Sigmoid colon (tissue), 7 donors: Measurements from ENCODE around the gene RHOH. TPM values are rescaled to one million over a fixed set of nuclear protein-coding genes. Genes with fewer than 3 reads are reported as not detected.

Source experiments
- DNase-seq: peaks from one replicate; pipeline ENCODE4 v3.0.0-alpha.2; 2019
- H3K27ac ChIP-seq, 4 donors: fragments of 200-600 bp; sonication (generic); one replicate each; pipeline ENCODE4 v1.5.1; 2016 to 2019; ENCODE audit warnings: mild to moderate bottlenecking in 1 of 4
- H3K27me3 ChIP-seq, 3 donors: fragments of 200-600 bp; sonication (generic); one replicate each; pipeline ENCODE4 v1.5.1; 2019; ENCODE audit warnings: mild to moderate bottlenecking in 1 of 3
- H3K36me3 ChIP-seq, 4 donors: fragments of 200-600 bp; sonication (generic); one replicate each; pipeline ENCODE4 v1.5.1; 2016 to 2019
- H3K4me1 ChIP-seq, 4 donors: fragments of 200-600 bp; sonication (generic); one replicate each; pipeline ENCODE4 v1.5.1; 2017 to 2019
- H3K4me3 ChIP-seq, 4 donors: fragments of 200-600 bp; sonication (generic); one replicate each; pipeline ENCODE4 v1.5.1; 2017 to 2019; ENCODE audit warnings: mild to moderate bottlenecking in 2 of 4, moderate library complexity in 1 of 4
- H3K9me3 ChIP-seq, 4 donors: fragments of 200-600 bp in 3 of 4; sonication (generic) in 3 of 4; one replicate each; pipeline versions ENCODE4 v1.5.1 to v1.6.1; 2013 to 2019
- EP300 ChIP-seq, 4 donors: sonication (generic); formaldehyde crosslinking; IDR thresholded peaks; one replicate each; pipeline ENCODE4 v1.6.1; 2017; ENCODE audit warnings: antibody characterized with exemption in 4 of 4
- POLR2A ChIP-seq, 2 donors: fragments of 450-650 bp; IDR thresholded peaks; one replicate each; pipeline ENCODE4 v1.6.1; 2016; ENCODE audit warnings: antibody characterized with exemption in 2 of 2, mild to moderate bottlenecking in 2 of 2, moderate library complexity in 2 of 2
- POLR2AphosphoS5 ChIP-seq, 4 donors: sonication (generic); formaldehyde crosslinking; IDR thresholded peaks; one replicate each; pipeline ENCODE4 v1.6.1; 2017; ENCODE audit warnings: antibody characterized with exemption in 4 of 4
- WGBS, 2 donors: extraction: QIAGEN DNeasy Blood & Tissue Kit; methylation state at CpG; one replicate each; pipeline ENCODE4 v1.1.7; 2013; 5-methylcytosine and 5-hydroxymethylcytosine counted together
- intact Hi-C: fragments of 100-400 bp; cut with DNase I; formaldehyde crosslinking; loops from one replicate; pipeline ENCODE4 v1.15.1; 2023
- polyA plus RNA-seq, 3 donors: library from polyadenylated mRNA; stranded (reverse); fragments of 200-250 nt; gene quantifications; one replicate each; pipeline ENCODE4 v1.2.3, GENCODE V29; 2013
- total RNA-seq, 4 donors: library from RNA; depleted of rRNA; stranded (reverse); fragments of >200 nt; gene quantifications; one replicate each; pipeline ENCODE4 v1.1.0, GENCODE V29; 2016
- TF ChIP-seq, protein P1 (sequence below), 4 experiments: fragments of 450-650 bp in 3 of 4; fragments of 200-600 bp in 1 of 4; IDR thresholded peaks; one replicate each; pipeline ENCODE4 v1.5.1; 2016 to 2019; ENCODE audit warnings: antibody characterized with exemption in 4 of 4, mild to moderate bottlenecking in 3 of 4, moderate library complexity in 2 of 4
- donor health status: healthy with polysubstance abuse.
- donor health status: Bipolar disorder and iron deficiency.
- donor health status: healthy.

RHOH gene
- total and polyA plus RNA-seq, 7 donors, result 0.49 to 38.8 (median 1.4) TPM

DNA sequence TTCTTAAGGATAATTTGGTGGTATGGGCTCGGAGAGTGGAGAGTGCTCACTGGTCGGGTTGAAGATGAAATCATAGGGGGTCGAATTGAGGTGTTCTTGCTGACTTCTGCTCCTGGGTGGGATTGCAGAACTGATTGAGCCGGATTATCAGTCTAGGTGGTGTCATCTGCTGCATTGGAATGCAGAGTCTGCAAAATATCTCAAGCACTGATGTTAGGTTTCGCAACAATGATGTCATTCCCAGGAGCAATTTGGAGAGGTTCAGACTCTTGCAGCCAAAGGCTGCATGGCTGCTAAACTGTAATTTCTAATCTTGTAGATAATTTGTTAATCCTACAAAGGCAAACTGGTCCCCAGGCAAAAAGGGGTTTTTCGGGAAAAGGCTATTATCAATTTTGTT lies 67.7 kb downstream of the RHOH start:
- Histone ChIP-seq H3K9me3 (no peaks in the 10 kb centered on the region), H3K27me3 (no peaks in the 10 kb centered on the region), H3K4me3 (no peak overlapping the region), H3K4me1 (no peaks in the 10 kb centered on the region), H3K27ac (no peak overlapping the region), H3K36me3 (no peaks in the 10 kb centered on the region)
- TF ChIP-seq, protein P1, sequence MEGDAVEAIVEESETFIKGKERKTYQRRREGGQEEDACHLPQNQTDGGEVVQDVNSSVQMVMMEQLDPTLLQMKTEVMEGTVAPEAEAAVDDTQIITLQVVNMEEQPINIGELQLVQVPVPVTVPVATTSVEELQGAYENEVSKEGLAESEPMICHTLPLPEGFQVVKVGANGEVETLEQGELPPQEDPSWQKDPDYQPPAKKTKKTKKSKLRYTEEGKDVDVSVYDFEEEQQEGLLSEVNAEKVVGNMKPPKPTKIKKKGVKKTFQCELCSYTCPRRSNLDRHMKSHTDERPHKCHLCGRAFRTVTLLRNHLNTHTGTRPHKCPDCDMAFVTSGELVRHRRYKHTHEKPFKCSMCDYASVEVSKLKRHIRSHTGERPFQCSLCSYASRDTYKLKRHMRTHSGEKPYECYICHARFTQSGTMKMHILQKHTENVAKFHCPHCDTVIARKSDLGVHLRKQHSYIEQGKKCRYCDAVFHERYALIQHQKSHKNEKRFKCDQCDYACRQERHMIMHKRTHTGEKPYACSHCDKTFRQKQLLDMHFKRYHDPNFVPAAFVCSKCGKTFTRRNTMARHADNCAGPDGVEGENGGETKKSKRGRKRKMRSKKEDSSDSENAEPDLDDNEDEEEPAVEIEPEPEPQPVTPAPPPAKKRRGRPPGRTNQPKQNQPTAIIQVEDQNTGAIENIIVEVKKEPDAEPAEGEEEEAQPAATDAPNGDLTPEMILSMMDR (IDR thresholded peaks at IDR 0.05), result no peak
- TF ChIP-seq POLR2A (IDR thresholded peaks at IDR 0.05), result no peak
- TF ChIP-seq EP300 (IDR thresholded peaks at IDR 0.05), result no peak
- TF ChIP-seq POLR2AphosphoS5 (IDR thresholded peaks at IDR 0.05), result no peak
- DNase-seq, result no peak
- 89% methylated on average over 6 of the region's 6 CpGs for WGBS, 2 donors
- intact Hi-C loops, result no loop called here

DNA sequence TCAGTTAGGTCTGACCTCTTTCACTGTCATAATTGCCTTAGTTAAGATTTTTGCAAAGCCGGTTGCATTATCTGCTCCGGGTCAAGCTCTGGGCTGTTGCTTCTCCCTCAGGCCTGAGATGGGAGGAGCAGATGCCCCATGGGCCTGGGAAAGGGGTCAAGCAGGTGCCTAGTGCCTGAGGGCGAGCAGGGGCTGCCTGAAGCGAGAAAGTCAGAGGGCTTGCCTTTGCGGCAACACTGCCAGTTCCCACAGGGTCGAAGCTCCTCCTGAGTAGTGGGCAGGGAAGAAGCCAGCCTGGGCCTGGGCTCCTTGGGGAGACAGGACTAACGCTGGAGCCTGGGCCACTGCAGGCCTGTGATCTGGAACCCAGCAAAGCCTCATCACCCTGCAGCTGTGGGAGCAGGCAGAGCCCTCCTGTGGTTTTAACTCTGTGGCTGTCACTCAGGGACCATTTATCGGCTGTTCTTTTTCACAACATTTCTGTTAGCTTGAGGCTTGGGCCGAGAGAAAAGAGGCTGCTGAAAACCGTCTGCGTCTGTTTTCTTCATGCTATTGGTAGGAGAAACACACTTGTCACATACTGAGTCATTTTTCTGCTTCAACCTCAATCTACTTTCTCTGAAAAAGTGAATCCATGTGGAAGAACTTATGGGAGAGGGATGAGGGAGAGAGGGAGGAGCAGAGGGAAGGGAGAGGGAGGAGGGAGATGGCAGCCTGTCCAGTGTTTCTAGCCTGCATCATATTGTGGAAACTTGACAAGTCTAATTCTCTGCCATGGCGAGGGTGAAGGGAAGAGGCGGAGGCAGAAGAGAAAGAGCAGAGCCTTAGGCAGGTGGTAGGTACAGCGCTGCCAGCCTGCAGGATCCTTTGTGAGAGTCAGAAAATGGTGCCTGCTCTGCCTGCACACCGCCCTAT lies 68.4 kb downstream of the RHOH start:
- Histone ChIP-seq H3K4me1 (no peaks in the 10 kb centered on the region), H3K27me3 (no peaks in the 10 kb centered on the region), H3K9me3 (no peaks in the 10 kb centered on the region), H3K27ac (no peak overlapping the region), H3K4me3 (no peak overlapping the region), H3K36me3 (no peaks in the 10 kb centered on the region)
- DNase-seq, result no peak
- WGBS, 2 donors, result 70 to 80% methylated on average over 15 of the region's 15 CpGs
- intact Hi-C loops, result no loop called here
- TF ChIP-seq POLR2A (IDR thresholded peaks at IDR 0.05) (no peak), EP300 (IDR thresholded peaks at IDR 0.05) (no peak), POLR2AphosphoS5 (IDR thresholded peaks at IDR 0.05) (no peak)
- TF ChIP-seq, protein P1 (IDR thresholded peaks at IDR 0.05), result no peak

DNA sequence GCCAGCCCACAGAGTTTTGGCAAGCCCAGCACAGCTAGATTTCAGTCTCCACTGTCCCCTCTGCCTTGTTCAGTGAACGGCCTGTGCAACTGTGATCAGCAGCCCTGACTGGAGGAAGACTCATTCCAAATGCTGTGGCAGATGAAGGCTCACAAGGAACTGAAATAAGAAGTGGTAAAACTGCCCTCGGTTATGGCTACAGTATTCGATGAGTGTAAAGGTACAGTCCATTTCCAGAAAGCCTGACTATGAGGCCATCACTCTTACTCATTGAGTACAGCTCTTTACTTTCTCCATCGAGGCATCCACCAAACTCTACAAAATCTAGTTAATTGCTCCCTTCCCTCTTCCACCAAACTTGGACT lies 69.1 kb downstream of the RHOH start:
- Histone ChIP-seq H3K9me3 (no peaks in the 10 kb centered on the region), H3K27ac (no peak overlapping the region), H3K4me1 (no peaks in the 10 kb centered on the region), H3K4me3 (no peak overlapping the region), H3K27me3 (no peaks in the 10 kb centered on the region), H3K36me3 (no peaks in the 10 kb centered on the region)
- TF ChIP-seq POLR2A (IDR thresholded peaks at IDR 0.05) (no peak), POLR2AphosphoS5 (IDR thresholded peaks at IDR 0.05) (no peak), EP300 (IDR thresholded peaks at IDR 0.05) (no peak)
- TF ChIP-seq, protein P1 (IDR thresholded peaks at IDR 0.05), result no peak
- WGBS, 2 donors, result 74 to 90% methylated on average over 4 of the region's 4 CpGs
- no peak for DNase-seq
- intact Hi-C loops, result no loop called here

DNA sequence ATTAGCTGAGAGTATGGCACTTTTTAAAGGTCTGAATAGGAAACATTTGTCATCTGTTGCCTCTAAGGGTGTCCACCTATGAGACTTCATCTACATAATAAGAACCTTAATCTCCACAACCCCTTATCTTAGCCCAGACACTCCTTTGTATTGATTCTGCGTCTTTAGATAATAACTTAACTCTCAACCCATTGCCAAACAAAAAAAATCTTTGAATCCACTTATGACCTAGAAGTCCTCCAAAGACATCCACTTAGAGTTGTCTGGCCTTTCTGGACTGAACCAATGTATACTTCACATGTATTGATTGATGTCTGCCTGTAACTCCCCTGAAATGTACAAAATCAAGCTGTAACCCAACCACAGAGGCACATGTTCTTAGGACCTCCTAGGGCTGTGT lies 72.3 kb downstream of the RHOH start:
- H3K27ac ChIP-seq, result no peak overlapping the region
- 0 to 81% methylated on average over 1 of the region's 1 CpG for WGBS, 2 donors

More for the DNA sequence above, 72.3 kb downstream of the RHOH start:
- no peaks in the 10 kb centered on the region for H3K9me3 ChIP-seq
- TF ChIP-seq, protein P1 (IDR thresholded peaks at IDR 0.05), result no peak
- TF ChIP-seq EP300 (IDR thresholded peaks at IDR 0.05) (no peak), POLR2AphosphoS5 (IDR thresholded peaks at IDR 0.05) (no peak), POLR2A (IDR thresholded peaks at IDR 0.05) (no peak)
- intact Hi-C loops, result no loop called here
- no peaks in the 10 kb centered on the region for H3K4me1 ChIP-seq
- H3K36me3 ChIP-seq, result no peaks in the 10 kb centered on the region
- no peak for DNase-seq
- no peaks in the 10 kb centered on the region for H3K27me3 ChIP-seq
- H3K4me3 ChIP-seq, result no peak overlapping the region
